Activated CD4-positive, alpha-beta T cell treated with anti-CD3 and anti-CD28 coated beads, Interleukin-2, amount 50 U/mL, for 48 hours (primary cell): ENCODE results near the gene PLEKHH2.
"Not testable (repeated sequence)": the region's sequence is repeated elsewhere in the genome, so short reads cannot be mapped to it uniquely, and the experiment has no call there.

Experiments
- DNase-seq, 2 experiments: peaks; one replicate each; pipeline ENCODE4 v3.0.0-alpha.2; 2020

PLEKHH2 gene

GRCh38 chr2:43637030-43637803 lies at the start of gene PLEKHH2:
Gene PLEKHH2, plus strand, starts transcription at chr2:43637260. Its CDS starts 7,414 bp downstream, at chr2:43644674.
- DNase-seq = peak; percentile 93 to 95

GRCh38 chr2:43592443-43592842 lies 44.6 kb upstream of the PLEKHH2 start:
- no peak for DNase-seq

- no peak for DNase-seq
Observed at GRCh38 chr2:43593254-43593653, 43.8 kb upstream of the PLEKHH2 start.

- no peak for DNase-seq
Observed at GRCh38 chr2:43594875-43595274, 42.2 kb upstream of the PLEKHH2 start.

GRCh38 chr2:43595603-43596412 lies 41.3 kb upstream of the PLEKHH2 start, which contains the start of gene THADA:
Gene THADA, minus strand, starts transcription at chr2:43596038. Its CDS starts 3,646 bp downstream, at chr2:43592392.
- peak; percentile 99 for DNase-seq

- not testable (repeated sequence) for DNase-seq
Observed at GRCh38 chr2:43600596-43600995, 36.5 kb upstream of the PLEKHH2 start.

- no peak for DNase-seq
Observed at GRCh38 chr2:43604674-43605073, 32.4 kb upstream of the PLEKHH2 start.

- DNase-seq = peak; percentile 16 to 37
Observed at GRCh38 chr2:43605079-43605655, 31.9 kb upstream of the PLEKHH2 start.

GRCh38 chr2:43605851-43606250 lies 31.2 kb upstream of the PLEKHH2 start:
- no peak for DNase-seq

- DNase-seq = peak; percentile 15 to 27
Observed at GRCh38 chr2:43609290-43609918, 27.7 kb upstream of the PLEKHH2 start.

GRCh38 chr2:43610361-43610760 lies 26.7 kb upstream of the PLEKHH2 start:
- no peak for DNase-seq

GRCh38 chr2:43611987-43612894 lies 24.8 kb upstream of the PLEKHH2 start:
- DNase-seq = peak; percentile 75 to 84

GRCh38 chr2:43612944-43613343 lies 24.1 kb upstream of the PLEKHH2 start:
- DNase-seq = no peak

- no peak for DNase-seq
Observed at GRCh38 chr2:43616967-43617680, 19.9 kb upstream of the PLEKHH2 start.

- no peak for DNase-seq
Observed at GRCh38 chr2:43619511-43619910, 17.5 kb upstream of the PLEKHH2 start.

- no peak for DNase-seq
Observed at GRCh38 chr2:43622931-43623451, 14.1 kb upstream of the PLEKHH2 start.

GRCh38 chr2:43631618-43632317 lies 5.3 kb upstream of the PLEKHH2 start:
- DNase-seq = no peak

GRCh38 chr2:43634604-43635306 lies 2.3 kb upstream of the PLEKHH2 start:
- no peak for DNase-seq

GRCh38 chr2:43636153-43636552 lies 907 bp upstream of the PLEKHH2 start:
- DNase-seq = not testable (repeated sequence)

- peak; percentile 16 to 22 for DNase-seq
Observed at GRCh38 chr2:43636621-43637020, 439 bp upstream of the PLEKHH2 start.
